Heart right ventricle (tissue), 16 donors: ENCODE results near the gene CDHR5. TPM values are rescaled to one million over a fixed set of nuclear protein-coding genes. Genes with fewer than 3 reads are reported as not detected.

Experiments used
- ATAC-seq, 8 donors: fragments of 200-7000 bp; cut with Tn5 transposase; one replicate each; pipeline ENCODE4 v1.9.1; 2020; ENCODE audit warnings: mild to moderate bottlenecking in 8 of 8, moderate library complexity in 8 of 8, moderate number of reproducible peaks in 1 of 8
- DNase-seq, 2 donors: peaks; one replicate each; pipeline ENCODE4 v3.0.0-alpha.2; 2020
- H3K27ac ChIP-seq, 10 donors: fragments of 200-600 bp; sonication (generic) in 2 of 10; one replicate each; pipeline versions ENCODE4 v1.5.0 to v1.8.0; 2020 to 2022; ENCODE audit warnings: mild to moderate bottlenecking in 3 of 10
- H3K27me3 ChIP-seq, 7 donors: fragments of 200-600 bp; one replicate each; pipeline ENCODE4 v1.8.0; 2021 to 2022; ENCODE audit warnings: mild to moderate bottlenecking in 2 of 7
- H3K36me3 ChIP-seq, 9 donors: fragments of 200-600 bp; sonication (generic) in 1 of 9; one replicate each; pipeline versions ENCODE4 v1.5.0 to v1.8.0; 2020 to 2022; ENCODE audit warnings: mild to moderate bottlenecking in 2 of 9
- H3K4me1 ChIP-seq, 9 donors: fragments of 200-600 bp; sonication (generic) in 1 of 9; one replicate each; pipeline versions ENCODE4 v1.5.0 to v1.8.0; 2020 to 2022; ENCODE audit warnings: mild to moderate bottlenecking in 4 of 9
- H3K4me3 ChIP-seq, 10 donors: fragments of 200-600 bp; sonication (generic) in 2 of 10; one replicate each; pipeline versions ENCODE4 v1.5.0 to v1.8.0; 2020 to 2022; ENCODE audit warnings: mild to moderate bottlenecking in 7 of 10, moderate library complexity in 2 of 10
- H3K9me3 ChIP-seq, 11 donors: fragments of 200-600 bp in 10 of 11; sonication (generic) in 2 of 11; one replicate each; pipeline versions ENCODE4 v1.5.0 to v1.8.0; 2013 to 2022; ENCODE audit warnings: mild to moderate bottlenecking in 2 of 11, control low read depth in 1 of 11, moderate library complexity in 1 of 11
- CTCF ChIP-seq, 9 donors: fragments of 200-600 bp; sonication (generic) in 2 of 9; IDR thresholded peaks; one replicate each; pipeline versions ENCODE4 v1.5.0 to v1.8.0; 2021 to 2022; ENCODE audit warnings: antibody characterized with exemption in 9 of 9, mild to moderate bottlenecking in 5 of 9, moderate library complexity in 1 of 9
- WGBS, 2 donors: extraction: QIAGEN DNeasy Blood & Tissue Kit; methylation state at CpG; one replicate each; pipeline ENCODE4 v1.1.7; 2013; ENCODE audit warnings: inconsistent platforms in 1 of 2; 5-methylcytosine and 5-hydroxymethylcytosine counted together
- intact Hi-C, 10 donors: fragments of 100-400 bp; cut with DNase I; formaldehyde crosslinking; loops; one replicate each; pipeline versions ENCODE4 v1.11.1 to v1.14.2; 2022
- polyA plus RNA-seq, 2 donors: library from polyadenylated mRNA; stranded (reverse); fragments of 200-250 nt; gene quantifications; one replicate each; pipeline ENCODE4 v1.2.3, GENCODE V29; 2013
- total RNA-seq, 10 donors: library from RNA; stranded (reverse); fragmentation: NEBNext Ultra II Directional in 3 of 10; extraction: Animal tissue kit (Norgen Biotek cat#: 25700) in 3 of 10; gene quantifications; one replicate each; pipeline versions ENCODE4 v1.2.1 to v1.2.4, GENCODE V29; 2021 to 2023
- donor health status: Arrhythmogenic right ventricular cardiomyopathy.
- donor health status: ischemic (EF 13 %, LVEDD 7.1; RV severe dilation, severe dysfunction).
- donor health status: healthy with polysubstance abuse.
- donor health status: DM: no; HTN: yes; CAD: no.
- donor health status: DM: no; HTN: no; CAD: no.
- donor health status: ischemic (EF 25% LVEDD 6.9; RV normal size, moderate dysfunction).
- donor health status: ischemic (EF 25% LVEDD 5.7; RV mildly dilated, moderate dysfunction).
- donor health status: healthy.
- donor health status: DM: yes; HTN: yes; CAD: no.
- donor health status: Ischemic cardiomyopathy.
- donor health status: ischemic (EF 35%, LVEDD 5.7; RV mildly dilated, moderate dysfunction).
- donor health status: nonischemic (EF 11% LVEDD 7.7; RV severe dilation, severe dysfunction).
- donor health status: DM: yes; HTN: yes; CAD: no.
- donor health status: PGD.
- donor health status: ischemic (EF 29% LVEDD 5.4; RV normal size, mild dysfunction).
- donor health status: nonischemic (EF 23%, LVEDD 6.1; RV moderate dilation, normal function).

The CDHR5 gene
- total and polyA plus RNA-seq, 12 donors = not detected

GRCh38 chr11:643849-644738 lies 19.3 kb upstream of the CDHR5 start:
- intact Hi-C loops = no loop called here
- Histone ChIP-seq H3K27me3 (peaks cover 3 to 20% (median 14%) of the 10 kb centered on the region in 7 donors), H3K36me3 (peaks cover 0 to 52% (median 6%) of the 10 kb centered on the region in 9 donors)

GRCh38 chr11:643366-643765 lies 18.6 kb upstream of the CDHR5 start:
- TF ChIP-seq CTCF (IDR thresholded peaks at IDR 0.05) = no peak
- Histone ChIP-seq H3K27ac (no peak overlapping the region), H3K4me1 (peaks cover 3 to 17% (median 10%) of the 10 kb centered on the region in 9 donors), H3K27me3 (peaks cover 9 to 28% (median 21%) of the 10 kb centered on the region in 7 donors), H3K9me3 (no peaks in the 10 kb centered on the region), H3K4me3 (no peak overlapping the region), H3K36me3 (peaks cover 0 to 45% (median 6%) of the 10 kb centered on the region in 9 donors)
- WGBS, 2 donors = 92 to 99% methylated on average over 9 of the region's 9 CpGs
- ATAC-seq (no peak), DNase-seq (no peak)
- intact Hi-C loops = no loop called here

More at GRCh38 chr11:643849-644738, 19.3 kb upstream of the CDHR5 start:
- no peak for DNase-seq
- H3K27ac ChIP-seq = no peak overlapping the region
- peaks cover 2 to 13% (median 2%) of the 10 kb centered on the region in 9 donors for H3K4me1 ChIP-seq
- ATAC-seq = no peak
- WGBS, 2 donors = 86 to 87% methylated on average over 49 to 50 of the region's 50 CpGs
- TF ChIP-seq CTCF (IDR thresholded peaks at IDR 0.05) = no peak
- H3K9me3 ChIP-seq = no peaks in the 10 kb centered on the region
- H3K4me3 ChIP-seq = no peak overlapping the region

- 95% methylated on average over 19 of the region's 19 CpGs for WGBS, 2 donors
- peaks cover 19 to 42% (median 34%) of the 10 kb centered on the region in 7 donors for H3K27me3 ChIP-seq
- DNase-seq = no peak
- TF ChIP-seq CTCF (IDR thresholded peaks at IDR 0.05) = no peak
- no peaks in the 10 kb centered on the region for H3K9me3 ChIP-seq
- ATAC-seq = no peak
- H3K27ac ChIP-seq = no peak overlapping the region
- no peak overlapping the region for H3K4me3 ChIP-seq
- intact Hi-C loops = no loop called here
- peaks cover 4 to 28% (median 21%) of the 10 kb centered on the region in 9 donors for H3K4me1 ChIP-seq
- H3K36me3 ChIP-seq = peaks cover 0 to 33% (median 6%) of the 10 kb centered on the region in 9 donors
Observed at GRCh38 chr11:641806-642370, 17.1 kb upstream of the CDHR5 start.

GRCh38 chr11:640021-640706 lies 15.4 kb upstream of the CDHR5 start:
- Histone ChIP-seq H3K4me1 (peaks cover 4 to 30% (median 24%) of the 10 kb centered on the region in 9 donors), H3K27me3 (peaks cover 19 to 53% (median 40%) of the 10 kb centered on the region in 7 donors), H3K36me3 (peaks cover 0 to 33% (median 6%) of the 10 kb centered on the region in 9 donors), H3K27ac (no peak overlapping the region), H3K9me3 (no peaks in the 10 kb centered on the region), H3K4me3 (peak overlapping the region in 1 of 10 donors; percentile 20)
- intact Hi-C loops = no loop called here
- TF ChIP-seq CTCF (IDR thresholded peaks at IDR 0.05) = no peak
- ATAC-seq (no peak), DNase-seq (no peak)
- 20 to 28% methylated on average over 45 to 69 of the region's 69 CpGs for WGBS, 2 donors
